GDM1 (cell line): ENCODE data around the gene TENM4.

ENCODE experiments used
- DNase-seq: peaks from one replicate; lab custom pipeline; 2025; lab: John Stamatoyannopoulos, UW

Gene TENM4

DNA sequence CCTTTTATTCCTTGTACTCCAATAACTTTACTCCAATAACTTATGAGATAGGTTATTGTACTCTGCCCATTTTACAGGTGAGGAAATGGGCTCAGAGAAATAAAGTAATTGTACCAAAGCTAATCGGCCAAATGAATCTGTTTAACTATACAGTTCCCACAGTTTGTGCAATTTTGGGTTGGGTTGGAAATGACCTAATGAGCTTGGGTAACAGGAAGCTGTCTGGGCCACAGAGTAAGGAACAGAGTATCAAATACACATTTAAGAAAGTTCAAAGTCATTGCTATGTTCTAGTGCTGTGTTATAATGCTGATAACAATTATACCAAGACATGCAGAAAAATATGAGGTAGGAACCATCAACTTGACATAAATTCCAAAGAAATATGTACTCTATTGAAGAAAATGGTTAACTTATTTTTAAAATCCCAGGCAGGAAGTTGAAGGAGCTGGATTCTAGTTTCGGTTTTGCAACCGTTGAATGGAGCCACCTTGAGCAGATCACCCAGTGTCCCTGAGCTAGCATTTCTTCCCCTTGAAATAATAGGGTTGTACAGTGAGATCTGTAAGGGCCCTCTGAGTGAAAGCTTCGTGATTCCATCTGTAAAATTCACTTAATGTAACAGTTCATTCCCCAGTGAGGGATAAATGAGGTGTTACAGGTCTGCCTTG, 505.3 kb downstream of the TENM4 start:
- no peak for DNase-seq

DNA sequence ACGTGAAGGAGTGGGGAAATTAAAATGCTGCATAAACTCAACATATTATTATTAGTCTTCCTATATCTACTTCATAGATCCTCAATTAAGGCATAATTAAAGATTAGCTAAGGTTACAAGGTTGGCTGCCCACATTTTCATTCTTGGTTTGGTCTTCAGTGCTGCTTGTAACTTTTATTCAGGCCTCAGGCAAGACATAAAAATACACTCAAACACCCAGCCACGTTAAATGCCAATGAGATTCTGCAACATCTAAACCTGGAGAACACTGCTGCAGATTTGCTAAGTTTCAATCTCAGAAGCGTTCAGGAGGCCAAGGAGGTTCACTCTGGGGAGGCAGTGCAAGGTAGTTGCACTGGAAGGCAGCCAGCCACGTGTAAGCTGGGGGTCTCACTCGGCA, 507.5 kb downstream of the TENM4 start:
- no peak for DNase-seq

DNA sequence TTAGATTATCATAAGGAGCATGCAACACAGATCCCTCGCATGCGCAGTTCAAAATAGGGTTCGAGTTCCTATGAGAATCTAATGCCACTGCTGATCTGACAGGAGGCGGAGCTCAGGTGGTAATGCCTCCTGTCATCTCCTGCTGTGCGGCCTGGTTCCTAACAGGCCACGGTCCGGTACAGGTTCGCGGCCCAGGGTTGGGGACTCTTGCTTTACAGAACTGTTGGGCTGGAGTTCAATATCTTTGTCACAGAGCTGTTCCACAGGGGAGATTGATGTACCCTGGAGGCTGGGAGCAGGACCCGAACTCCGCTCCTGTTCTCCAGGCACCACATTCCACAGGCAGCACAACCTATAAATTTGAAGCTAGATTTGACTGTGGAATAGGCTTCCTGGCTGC, 508.1 kb downstream of the TENM4 start:
- no peak for DNase-seq

DNA sequence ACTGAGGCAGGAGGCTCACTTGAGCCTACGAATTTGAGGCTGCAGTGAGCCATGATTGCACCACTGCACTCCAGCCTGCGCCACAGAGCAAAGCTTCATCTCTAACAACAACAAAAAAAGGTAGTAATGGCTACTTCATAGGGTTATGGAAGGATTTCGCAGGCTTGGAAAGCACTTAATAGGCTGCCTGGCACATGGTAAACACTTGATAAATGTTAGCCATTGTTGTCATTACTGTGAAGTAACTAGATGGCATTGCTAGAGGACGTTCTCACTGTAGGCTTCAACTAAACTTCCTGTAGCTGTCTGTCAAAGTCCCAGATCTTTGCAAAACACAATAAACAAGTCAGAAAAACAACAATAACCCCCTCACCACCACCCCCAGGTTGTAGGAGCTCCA, 508.9 kb downstream of the TENM4 start:
- no peak for DNase-seq

DNA sequence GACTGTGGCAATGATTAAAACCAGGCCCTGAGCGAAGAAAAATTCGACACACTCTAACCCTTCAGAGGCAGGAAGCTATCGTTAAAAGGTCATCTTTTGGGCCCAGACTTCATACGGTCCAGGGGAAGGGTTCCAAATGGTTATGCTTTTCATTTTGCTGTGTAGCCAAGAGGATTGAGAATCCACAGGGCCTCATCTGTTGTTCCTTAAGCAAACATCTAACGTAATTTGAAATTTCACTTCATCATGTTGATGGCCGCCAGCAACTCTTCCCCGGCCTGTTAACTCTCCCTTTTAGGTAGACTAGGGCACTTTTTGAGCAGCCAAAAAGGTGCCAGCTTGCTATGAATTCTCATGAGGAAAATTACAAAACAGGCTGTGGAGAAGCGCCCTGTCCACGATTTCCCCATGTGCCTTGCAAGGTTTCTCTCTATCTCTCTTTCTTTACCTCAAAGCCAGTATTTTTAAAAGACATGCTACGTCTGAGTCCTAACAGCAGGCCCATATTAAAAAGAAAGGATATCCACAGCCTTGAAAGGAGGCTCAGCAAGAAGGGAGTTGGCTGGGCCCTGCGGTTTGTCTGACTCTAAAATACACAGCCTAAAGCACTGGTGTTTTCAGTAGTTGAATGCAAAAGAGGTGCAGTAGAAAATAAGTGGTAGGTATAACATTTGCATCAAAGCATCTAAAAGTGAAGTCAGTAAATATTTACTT, 509.9 kb downstream of the TENM4 start:
- no peak for DNase-seq

DNA sequence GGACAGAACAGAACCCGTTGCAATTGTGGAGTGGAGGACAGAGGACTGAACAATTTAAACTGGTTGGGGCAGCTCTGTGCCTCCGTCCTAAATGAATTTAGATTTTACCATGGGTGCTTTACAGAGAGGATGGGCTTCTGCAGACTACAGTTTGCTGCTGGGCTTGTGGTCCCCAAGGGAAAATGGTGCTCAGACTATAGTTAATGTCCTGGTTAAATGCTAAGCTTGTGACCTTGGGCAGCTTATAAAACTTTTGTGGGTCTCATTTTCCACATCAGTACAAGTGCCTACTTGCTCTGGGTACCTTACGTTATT, 511.0 kb downstream of the TENM4 start:
- no peak for DNase-seq

DNA sequence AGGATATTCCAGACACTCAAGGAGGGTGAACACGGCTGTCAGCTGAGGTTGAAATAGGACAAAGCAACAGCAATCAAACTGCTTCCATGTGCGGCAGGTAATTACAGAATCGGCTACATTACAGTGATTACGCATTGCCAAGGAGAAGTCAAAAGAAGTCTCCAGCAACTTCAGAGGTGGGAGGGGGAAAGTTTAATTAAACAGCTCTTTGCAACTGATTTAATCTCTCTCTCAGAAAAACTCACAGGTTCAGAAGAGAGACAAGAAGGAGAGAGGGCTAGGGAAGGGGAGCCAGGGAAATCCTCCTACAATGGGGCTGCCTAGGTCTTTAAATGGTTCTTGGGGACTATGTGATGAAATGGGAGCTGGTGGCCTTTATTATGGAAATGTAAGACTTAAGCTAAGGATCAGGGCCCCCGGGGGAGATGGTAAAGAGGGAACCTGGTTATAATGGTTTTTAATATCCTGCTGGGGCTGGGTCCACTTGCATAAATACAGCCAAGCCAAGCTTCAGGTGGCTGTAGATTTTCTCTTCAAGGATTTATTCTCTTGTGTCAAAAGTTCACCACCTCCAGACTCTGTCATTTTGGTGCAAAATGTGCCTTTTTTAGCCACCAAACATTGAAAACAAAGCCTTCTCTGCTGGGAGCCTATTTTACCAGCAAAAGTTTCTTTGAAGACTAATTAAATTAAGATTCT, 511.5 kb downstream of the TENM4 start:
- DNase-seq, result no peak

DNA sequence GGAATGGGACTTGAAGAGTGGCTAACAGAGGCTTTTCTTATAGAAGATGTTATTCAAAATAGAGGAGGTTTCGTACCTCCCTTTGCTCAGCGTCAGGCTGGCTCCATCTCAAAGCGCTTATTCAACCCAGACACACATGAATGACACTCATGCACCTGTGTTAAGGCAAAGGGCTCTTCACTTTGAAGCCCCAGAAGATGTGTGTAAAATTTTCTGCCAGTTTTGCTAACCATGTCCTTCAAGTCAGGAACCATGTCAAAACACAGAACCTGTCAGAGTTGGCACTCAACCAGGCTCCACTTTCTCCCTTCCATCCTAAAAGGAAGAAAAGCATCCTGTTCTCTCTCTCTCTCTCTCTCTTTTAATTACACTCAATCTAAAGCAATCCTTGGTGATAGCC, 513.3 kb downstream of the TENM4 start:
- DNase-seq, result no peak

DNA sequence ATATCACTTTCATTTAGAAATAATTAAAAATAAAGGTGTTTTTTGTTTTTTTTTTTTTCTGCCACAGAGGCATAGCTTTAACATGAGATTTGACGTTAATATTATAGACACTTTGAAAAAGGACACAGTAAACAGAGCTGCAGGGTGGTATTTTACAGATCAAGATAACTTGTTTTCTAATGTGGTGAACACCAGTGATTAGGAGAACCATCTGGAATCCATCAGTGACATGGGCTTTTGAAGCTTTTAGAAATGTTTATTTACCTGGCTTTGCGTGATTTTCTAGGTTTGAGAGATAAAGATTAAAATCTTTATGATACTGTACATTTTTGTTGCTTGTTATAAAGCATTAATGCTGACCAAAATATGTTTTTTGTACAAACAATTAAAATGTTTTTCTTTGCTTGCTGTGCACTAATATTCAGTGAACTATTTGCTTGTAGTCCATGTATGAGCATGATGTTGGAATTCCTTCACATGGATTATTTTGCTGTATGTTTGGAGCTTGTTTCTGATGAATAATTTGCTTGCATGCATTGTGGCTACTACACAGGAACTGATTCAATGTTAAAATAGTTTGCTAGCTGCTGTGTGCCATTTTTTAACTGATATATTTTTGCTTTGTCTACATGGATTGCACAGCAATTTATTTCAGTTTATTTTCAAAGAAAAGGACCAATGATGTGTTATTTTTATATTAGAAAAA, 514.0 kb downstream of the TENM4 start:
- DNase-seq, result no peak

DNA sequence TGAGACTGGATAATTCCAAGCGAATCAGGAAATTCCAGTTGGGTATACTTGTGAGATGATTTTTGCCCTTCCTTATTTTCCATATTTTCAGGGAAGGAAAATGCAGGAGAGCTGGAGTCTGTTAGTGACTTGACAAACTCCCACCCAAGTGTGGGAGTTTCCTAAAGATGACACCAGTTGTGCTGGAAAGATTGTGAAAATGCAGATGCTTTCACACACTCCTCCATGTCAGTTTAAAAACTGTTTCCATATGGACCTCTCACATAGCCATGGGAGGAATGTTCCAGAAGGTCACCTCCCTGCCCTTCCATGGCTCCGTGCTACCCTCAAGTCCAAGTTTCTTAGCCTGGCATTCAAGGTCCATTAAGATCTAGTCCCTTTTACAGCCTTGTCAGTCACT, 515.4 kb downstream of the TENM4 start:
- DNase-seq, result no peak

DNA sequence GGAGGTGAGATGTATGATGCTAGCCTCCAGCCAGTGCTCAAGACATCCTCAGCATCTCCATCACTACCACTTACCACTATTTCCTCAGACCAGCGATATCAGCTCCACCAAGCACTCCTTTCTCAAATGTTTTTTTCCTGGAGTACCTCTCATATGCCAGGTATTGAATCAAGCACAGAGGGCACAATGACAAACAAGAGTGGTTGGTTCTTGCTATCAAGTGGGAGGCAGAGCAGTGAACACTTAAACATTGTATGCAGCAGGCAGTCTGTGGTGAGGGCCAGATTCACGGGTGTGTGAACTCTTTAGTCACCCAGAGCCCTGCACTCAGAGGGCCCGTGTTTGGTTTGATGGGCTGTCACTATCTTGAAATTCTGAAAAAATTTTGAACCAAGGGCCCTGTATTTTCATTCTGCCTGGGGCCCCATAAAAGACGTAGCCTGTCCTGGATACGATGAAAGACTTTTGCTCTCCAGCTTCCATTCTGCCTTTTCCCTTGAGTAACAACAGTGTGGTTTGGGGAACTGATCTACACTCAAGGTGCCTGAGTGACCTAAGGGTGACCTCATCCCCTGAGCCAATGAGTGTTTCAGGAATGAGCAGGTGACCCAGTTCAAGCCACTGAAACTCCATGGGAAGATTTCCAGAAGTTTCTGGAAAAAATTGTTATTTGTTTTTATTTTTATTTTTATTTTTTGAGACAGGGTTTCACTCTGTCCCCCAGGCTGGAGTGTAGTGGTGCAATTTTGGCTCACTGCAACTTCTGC, 517.8 kb downstream of the TENM4 start:
- DNase-seq, result no peak

DNA sequence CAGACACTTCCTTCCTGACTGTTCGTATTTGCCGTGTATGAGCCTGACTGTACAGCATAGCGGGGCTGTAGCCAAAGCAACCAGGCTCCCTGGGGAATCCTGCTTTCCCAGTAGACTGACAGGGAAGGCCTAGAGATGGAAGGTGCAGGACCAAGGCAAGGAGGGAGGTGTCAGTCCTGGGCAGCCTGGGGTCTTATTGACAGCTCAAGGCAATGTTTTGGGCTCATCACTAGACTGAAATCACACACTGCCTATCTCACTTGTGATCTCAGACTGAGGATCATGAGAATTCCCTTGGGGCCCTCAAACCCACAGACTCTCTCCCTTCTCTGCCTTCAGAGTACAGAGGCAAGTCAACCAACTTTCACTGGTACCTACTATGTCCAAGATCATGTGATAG, 519.3 kb downstream of the TENM4 start:
- no peak for DNase-seq

DNA sequence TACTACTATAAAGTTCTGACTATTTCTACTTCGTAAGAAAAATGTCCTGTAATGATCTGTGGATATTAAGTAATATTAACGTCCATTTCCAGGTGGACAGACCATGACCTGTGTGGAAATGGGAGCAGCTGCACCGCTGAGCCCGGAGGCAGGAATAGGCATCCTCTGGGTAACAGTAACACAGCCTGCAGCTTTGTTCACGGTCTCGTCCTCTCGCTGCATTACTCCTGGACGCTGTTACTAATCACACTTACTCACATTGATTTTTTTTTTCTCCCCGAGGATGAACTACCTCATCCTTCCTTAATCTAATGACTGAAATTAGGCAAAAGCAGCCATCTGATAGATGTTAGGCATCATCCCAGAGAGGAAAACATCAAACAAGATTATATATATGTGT, 520.5 kb downstream of the TENM4 start:
- no peak for DNase-seq

DNA sequence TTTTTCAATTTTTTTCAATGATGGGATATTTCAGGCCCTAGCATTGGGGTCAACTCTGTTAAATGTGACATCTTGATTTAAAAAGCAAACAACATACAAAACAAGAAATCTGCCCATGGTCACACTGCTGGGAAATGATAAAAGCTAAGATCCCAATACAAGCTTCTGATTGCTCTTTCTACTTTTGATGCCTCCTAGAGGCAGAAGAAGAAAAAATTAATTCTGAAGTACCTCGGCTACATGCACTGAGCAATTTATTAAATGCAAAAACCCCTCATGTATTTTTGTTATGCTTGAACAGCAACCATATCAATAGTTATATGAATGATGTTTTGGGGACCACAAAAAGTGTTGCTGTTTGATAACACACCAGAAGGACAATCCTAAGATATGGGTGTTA, 524.1 kb downstream of the TENM4 start:
- DNase-seq, result no peak

DNA sequence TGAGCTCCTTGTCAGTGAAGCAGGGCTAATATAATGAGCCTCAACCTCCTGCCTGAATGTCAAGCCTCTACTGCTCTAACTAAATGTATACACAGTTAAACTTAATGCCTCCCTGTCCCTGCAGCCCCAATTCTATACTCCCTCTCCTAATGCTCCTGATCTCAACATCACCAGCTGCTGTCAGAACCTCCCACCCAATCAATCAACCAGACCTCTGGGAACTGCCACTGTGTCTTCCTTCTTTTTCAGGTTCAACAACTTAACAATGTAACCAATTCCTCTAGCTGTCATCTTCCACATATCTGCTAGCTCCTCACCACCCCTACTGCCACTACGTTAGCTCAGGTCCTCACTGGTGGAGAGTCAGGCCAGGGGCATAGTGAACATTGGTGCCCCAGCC, 526.3 kb downstream of the TENM4 start:
- DNase-seq, result no peak

DNA sequence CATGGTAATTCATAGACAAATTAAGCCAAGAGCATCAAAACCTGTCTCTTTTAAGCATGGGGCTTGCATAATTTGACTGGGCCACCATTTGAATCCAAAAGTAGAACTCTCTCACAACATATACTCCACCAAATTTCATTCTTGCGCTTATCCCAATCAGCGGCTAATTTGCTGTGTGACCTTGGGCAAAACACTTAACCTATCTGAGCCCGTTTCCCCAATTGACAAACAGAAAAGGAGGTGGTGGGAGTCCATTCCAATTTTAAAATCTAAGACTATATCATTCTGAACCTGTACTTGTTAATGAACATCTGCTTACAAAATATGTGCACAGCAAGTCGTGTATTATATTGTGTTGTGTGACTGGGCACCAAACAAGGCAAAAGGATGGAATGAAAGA, 528.1 kb downstream of the TENM4 start:
- DNase-seq, result no peak

DNA sequence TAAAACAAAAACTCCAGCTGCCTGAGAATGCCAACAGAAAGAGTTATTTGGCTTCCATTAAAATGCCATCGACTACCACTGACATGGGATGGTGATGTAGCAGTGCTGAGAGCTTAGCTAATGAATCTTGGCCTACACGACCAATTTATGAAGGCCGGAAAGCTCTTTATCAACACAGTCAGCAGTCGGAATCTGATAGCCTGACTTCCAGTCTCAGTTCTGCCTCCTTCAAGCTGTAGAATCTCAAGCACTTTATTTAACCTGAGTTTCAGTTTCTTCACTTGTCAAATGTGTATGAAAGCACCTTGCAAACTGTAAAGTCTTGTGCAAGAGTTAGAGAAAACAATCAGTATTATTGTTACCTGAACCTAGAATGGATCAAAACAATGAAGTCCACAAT, 530.5 kb downstream of the TENM4 start:
- DNase-seq, result no peak

DNA sequence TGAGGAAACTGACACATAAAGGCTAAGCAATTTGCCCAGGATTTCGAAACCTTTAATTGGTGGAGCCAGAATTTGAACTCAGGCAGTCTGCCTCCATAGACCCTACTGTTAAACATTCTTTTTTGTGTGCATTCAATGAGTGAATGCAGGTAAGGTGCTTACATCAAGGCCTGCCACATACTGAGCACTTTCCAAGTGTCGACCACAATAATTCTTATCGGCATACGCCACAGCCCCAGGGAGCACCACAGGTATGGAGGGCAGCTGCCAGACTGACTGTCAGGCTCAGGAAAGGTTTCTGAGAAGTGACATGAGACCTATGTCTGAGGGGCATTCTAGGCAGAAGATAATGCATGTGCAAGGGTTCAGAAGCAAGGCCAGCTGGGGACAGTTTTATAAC, 531.4 kb downstream of the TENM4 start:
- DNase-seq, result no peak

DNA sequence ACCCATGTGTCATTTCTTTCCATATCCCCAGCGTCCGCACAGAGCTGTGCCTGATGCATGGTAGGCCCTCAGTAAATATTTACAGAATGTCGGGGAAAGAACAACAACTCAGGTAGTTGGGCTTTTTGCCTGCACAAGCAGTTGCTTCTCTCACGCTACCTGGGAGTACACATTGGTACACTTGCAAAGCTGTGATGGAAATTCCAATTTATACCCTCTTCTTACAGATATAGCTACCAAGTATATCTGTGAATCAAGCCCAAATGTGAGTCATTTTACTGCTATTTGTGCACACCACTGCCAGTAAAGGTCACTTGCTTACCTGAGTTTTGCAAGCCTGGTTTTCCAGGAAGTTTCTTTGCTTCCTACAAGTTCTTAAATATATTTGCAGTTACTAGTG, 533.2 kb downstream of the TENM4 start:
- DNase-seq, result no peak

DNA sequence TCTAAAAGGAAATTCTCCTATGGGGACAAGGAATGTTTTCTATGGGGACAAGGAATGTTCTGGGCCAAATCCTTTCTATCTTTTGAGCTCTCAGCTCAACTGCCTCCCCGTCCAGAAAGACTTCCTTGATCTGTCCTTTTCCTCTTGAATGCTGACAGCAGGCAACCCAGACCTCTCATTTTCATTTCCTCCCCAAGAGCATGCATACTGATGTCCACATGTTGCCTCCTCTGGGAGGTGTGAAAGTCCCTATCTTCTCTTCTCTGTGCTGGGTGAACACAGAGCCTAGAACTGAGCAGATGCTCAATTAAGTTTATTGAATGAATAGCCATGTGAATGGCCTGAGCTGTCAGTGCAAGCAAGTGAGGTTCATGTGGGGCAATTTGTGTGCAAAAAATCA, 534.3 kb downstream of the TENM4 start:
- DNase-seq, result no peak

DNA sequence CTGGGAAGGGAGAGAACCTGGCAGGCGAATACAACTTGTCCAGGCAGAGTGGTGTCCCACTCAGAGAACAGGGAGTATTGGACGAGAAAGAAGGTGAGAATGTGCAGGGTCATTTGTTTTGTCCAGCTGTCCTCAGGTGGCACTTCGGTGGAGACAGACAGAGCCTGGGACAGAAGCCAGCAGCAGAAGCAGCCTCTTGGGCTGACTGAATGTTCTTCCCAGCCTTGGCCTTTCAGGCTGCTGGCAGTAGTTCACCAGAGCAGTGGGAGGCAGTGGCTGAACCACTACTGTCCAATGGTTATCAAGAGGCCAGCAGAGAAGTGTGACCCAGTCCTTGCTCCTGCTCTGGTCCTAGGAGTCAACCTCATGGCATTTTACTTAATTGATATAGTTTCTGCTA, 535.1 kb downstream of the TENM4 start:
- no peak for DNase-seq

DNA sequence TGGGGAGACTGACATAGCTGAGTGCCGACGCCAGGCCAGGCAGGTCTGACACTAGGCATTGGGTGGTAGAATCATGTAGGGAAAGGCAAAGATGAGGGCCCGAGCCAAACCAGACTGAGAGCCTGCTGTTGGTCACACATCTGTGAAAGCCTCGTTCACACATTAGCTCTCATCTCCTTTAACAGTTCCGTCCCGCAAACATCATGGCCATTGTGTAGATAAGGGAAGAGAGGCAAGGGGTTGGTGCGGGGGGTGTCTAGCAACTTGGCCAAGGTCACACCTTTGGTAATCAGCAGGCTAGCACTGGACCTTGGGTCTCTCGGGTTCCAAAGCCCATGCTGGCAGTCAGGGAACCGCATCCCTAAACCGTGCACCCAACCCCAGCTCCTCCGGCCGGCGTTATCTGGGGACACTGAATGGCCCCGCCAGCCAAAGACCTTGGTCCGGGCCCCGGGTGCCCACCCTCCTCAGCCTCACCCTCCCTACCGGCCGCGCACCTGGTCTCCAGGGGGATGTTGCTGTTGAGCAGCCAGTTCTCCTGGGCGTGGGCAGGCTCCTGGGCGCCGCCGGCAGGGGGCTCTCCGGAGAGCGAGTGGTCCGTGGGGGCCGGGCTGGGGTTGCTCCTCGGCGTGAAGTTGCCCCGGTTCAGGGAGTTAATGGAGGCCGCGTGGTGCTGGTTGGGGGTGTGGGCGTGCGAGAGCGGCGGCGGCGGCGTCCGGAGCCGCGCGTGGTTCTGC, 537.9 kb downstream of the TENM4 start:
- DNase-seq, result no peak
